Stimulated activated CD8-positive, alpha-beta memory T cell treated with anti-CD3 and anti-CD28 coated beads, Interleukin-15, amount 100 ng/mL, for 1 hour (primary cell): ENCODE data around the gene MYO7A.

ENCODE experiments used
- DNase-seq: peaks from one replicate; pipeline ENCODE4 v3.0.0-alpha.2; 2020; ENCODE audit warnings: low read depth

Gene MYO7A

DNA sequence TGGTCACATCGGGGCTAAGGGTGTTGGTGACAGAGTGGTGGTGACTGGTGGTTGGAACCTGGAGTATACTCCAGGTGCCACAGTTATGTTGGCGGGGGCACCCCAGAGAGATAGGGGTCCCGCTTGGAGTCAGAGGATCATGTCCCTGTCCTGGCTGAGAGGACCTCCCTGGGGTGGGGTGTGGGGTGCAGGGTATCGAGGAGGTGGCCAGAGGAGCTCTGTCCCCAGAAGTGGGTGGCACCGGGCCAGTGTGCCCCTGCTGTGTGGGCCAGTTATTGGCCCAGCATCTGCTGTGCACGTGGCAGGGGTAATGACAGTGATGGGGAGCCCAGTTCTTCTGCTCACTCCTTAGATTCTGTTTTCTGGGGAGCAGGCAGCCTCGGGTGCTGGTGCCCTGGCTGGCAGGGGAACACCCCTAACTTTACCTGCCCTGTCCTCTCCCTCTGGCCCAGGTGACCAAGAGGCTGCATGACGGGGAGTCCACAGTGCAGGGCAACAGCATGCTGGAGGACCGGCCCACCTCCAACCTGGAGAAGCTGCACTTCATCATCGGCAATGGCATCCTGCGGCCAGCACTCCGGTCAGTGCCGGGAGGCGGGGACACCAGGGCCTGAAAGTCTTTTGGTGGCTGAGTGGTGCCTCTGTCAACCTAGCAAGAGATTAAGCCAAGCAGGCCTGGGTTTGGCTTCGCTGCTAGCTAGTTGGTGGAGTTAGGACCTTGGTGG, 56.3 kb downstream of the MYO7A start:
- no peak for DNase-seq

GRCh38 chr11:77186302-77186701, 58.3 kb downstream of the MYO7A start:
- no peak for DNase-seq

DNA sequence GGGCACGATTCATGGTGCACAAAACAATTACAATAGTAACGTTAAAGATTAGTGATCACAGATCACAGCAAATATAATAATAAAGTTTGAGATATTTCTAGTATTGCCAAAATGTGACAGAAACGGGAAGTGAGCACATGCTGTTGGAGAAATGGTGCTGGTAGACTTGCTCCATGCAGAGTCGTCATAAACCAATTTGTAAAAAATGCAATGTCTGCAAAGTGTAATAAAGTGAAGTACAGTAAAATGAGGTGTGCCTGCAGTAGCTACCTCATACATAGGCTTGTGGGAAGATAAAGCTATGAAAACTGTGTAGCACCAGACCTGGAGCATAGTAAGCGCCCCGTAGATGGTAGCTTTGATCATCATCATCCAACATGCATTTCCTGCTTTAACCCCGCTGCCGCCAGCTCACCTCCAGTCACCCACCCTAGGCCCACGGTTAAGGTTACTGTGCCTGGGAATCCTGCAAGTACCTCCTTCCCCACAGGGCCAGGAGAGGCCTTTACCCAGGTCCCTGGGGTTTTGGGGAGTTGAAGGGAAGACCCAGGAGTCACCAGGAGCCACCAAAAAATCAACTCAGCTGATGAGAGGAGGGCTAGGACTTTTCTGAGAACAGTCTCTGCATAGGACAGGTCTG, 59.2 kb downstream of the MYO7A start:
- no peak for DNase-seq

- peak; percentile 44 for DNase-seq
Observed at GRCh38 chr11:77187776-77188632, 60.0 kb downstream of the MYO7A start.

GRCh38 chr11:77188633-77189491, 60.8 kb downstream of the MYO7A start:
- no peak for DNase-seq

DNA sequence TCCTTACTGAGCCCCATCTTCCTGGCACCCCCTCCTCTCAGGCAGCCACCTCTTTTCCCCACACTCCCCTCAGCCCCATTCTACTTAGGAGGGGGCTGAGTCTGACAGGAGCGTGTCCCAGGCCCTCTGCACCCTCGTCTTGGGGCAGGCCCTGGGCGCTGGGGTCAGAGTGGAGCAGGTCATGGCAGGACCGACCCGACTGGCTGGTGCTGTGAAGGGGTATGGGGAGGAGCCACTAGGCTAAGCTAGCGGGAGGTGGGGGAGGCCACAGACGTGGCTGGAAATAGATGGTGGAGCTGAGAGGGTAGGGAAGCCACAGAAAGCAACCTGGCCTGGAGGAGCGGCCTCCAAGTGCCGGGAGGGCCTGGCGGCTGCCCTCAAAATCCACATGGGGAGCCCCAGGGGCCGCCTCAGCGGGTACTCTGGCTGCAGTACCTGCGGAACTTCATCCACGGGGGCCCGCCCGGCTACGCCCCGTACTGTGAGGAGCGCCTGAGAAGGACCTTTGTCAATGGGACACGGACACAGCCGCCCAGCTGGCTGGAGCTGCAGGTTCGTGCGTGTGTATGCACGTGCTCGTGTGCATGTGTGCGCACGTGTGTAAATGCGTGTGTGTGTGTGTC, 61.7 kb downstream of the MYO7A start:
- no peak for DNase-seq

DNA sequence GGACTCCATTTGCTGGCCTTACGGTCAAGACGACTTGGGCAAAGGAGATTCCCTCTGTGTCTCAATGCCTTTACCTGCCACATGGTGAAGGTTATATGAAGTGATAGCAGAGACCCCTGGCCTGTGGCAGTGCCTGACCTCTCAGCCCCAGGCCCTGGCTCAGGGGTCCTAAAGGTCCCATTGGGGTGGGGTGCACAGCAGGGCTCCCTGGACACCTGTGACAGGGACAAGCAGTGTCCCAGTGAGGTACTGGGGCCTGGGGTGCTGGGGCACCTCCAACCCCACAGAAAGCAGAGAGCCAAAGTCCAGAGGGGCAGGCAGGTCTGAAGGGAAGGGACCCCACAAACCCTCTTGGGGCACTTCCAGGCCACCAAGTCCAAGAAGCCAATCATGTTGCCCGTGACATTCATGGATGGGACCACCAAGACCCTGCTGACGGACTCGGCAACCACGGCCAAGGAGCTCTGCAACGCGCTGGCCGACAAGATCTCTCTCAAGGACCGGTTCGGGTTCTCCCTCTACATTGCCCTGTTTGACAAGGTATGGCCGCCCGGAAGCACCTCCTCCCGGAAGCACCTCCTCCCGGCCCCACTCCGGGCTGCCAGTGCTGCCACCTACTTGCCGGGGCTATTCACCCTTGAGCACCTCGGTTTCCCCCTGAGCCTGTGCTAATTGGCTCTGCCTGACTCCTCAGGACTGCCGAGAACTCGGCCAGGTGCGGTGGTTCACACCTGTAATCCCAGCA, 62.5 kb downstream of the MYO7A start:
- DNase-seq: no peak

DNA sequence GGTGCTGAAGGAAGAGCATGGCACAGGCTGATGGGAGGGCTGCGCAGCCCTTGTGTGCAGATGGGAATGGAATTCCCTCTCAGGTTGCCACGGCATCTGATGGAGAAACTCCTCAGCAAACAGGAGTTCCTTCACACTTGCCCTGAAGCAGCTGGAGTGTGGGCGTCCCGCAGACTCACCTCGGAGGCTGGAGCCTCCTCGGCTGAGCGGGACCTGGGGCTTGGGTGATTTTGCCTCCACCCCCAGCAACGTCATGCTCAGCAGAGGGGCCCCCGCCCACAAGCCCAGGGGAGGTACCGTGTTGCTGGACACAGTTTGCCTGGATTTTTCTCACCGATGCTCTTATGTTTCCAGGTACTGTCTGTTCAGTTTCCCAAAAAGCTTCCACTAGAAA, 63.4 kb downstream of the MYO7A start:
- DNase-seq: no peak

DNA sequence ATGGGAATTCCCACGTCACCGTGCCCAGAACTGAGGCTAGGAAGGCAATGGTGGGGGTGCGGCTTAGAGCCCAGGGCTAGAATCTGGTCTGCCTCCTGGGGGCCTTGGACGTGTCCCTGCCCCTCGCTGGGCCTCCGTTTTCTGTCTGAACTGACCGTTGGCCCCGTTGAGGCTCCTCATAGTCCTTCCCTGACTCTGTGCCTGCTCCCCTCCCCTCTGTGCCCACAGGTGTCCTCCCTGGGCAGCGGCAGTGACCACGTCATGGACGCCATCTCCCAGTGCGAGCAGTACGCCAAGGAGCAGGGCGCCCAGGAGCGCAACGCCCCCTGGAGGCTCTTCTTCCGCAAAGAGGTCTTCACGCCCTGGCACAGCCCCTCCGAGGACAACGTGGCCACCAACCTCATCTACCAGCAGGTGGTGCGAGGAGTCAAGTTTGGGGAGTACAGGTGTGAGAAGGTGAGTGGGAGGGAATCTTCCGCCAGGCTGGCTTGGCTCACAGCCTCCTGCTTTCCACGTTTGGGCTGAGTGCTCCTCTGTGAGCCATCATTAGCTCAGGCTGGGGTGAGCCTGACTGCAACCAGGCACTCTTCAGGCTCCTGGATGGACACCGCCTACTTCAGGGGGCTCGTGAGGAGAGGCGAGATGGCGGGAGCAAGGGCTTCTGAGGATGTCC, 63.9 kb downstream of the MYO7A start:
- peak; percentile 14 for DNase-seq

DNA sequence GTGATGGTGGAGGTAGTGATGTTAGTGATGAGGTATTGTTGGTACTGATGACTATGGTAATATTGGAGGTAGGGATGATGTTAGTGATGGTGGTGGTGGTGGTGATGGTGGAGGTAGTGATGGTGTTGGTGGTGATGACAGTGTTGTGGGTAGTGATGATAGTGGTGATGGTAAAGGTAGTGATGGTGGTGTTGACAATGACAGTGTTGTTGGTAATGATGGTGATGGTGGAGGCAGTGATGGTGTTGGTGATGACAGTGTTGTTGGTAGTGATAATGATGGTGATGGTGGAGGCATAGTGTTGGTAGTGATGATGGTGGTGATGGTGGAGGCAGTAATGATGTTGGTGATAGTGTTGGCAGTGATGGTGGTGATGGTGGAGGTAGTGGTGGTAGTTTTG, 65.1 kb downstream of the MYO7A start:
- no peak for DNase-seq

DNA sequence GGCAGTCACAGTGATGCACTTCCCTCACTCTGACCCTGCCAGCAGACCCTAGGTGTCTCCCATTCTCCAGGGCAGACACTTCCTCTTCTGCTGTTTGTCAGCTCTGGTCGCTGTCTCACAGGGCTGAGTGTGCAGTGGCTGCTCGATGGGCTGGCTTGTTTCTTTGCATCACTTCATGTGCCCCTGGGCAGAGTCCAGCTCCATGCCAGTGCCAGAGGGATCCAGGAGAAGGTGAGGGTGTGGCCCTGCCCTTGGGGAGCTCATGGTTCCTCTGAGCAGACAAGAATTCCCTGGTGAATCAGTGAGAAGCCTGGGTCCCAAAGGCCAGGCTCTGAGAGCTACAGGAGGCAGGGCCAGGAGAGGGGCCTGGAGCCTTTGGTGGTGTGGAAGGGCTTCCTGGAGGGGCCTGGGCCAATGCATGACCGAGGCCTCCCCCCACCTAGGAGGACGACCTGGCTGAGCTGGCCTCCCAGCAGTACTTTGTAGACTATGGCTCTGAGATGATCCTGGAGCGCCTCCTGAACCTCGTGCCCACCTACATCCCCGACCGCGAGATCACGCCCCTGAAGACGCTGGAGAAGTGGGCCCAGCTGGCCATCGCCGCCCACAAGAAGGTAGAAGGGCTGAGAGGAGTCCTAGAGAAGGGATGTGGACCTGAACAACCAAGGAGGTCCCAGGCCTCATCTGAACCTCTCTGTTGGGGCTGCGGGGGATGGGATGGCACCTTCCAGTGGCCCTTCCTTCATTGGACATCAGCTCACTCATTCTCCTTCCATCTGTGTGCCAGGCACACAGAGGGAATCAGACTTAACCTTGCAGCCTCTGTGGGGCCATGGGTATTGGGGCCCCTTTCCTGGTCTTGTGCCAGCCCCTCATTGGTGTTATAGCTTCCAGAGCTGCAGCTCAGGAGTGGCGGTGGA, 66.1 kb downstream of the MYO7A start:
- no peak for DNase-seq

DNA sequence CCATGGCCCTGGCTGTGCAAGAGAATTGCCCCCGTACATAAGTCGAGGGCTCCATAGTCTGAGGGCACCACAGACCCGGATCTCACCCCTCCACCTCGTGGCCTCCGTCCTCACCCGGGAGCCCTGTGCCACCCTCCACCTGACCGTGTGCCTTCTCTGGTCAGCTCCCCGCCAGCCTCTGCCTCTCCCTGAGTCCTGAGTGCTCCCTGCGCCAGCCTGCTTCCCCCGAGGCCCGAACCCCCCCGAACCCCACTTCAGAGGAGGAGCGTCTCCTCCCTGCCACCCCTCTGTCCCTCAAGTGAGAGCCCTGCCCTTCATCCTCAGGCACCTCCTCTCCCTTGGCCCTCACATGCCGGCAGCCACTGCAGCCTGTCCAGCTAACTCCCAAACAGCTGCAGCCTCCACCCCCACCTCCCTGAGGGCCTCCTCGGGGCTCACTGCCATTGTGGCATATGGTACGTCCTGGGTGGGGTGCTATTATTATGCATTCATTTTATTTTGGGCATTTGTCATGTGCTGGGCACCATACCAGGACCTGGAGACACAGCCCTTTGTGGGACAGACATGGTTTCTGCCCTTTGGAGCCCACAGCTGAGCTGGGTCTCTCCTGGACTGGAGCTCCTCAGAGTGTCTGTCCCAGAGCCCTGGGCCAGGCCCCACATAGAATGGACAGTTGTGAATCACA, 67.2 kb downstream of the MYO7A start:
- no peak for DNase-seq

DNA sequence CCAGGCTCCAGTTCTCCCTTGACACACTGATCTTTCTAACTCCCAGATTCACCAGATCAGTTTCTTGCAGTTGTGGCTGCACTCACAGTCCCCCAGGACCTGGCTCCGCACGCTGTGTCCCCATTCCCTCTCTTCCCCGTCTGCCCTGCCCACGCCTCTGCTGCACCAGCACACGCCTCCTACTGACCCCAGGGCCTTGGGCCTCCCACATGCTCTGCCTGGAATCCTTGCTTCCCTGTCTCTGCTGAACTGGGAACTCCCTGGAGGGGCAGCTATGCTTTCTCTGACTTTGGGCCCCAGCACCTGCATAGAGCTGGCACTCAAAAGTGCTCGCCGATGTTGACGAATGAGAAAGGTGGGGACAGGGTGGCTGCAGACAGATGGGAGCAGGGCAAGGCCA, 68.9 kb downstream of the MYO7A start:
- DNase-seq: no peak

GRCh38 chr11:77197626-77198320, 69.7 kb downstream of the MYO7A start:
- no peak for DNase-seq

GRCh38 chr11:77198440-77198849, 70.4 kb downstream of the MYO7A start:
- no peak for DNase-seq

GRCh38 chr11:77199137-77199745, 71.2 kb downstream of the MYO7A start:
- DNase-seq: no peak
